HG02884 (cell line): ENCODE measurements around the gene ATIC.
A peak's percentile ranks its signal among the peaks of the same experiment; 100 is the strongest.
"Not testable (repeated sequence)": the region's sequence is repeated elsewhere in the genome, so short reads cannot be mapped to it uniquely, and the experiment has no call there.

Experiments
- ATAC-seq: cut with Tn5 transposase; IDR thresholded peaks from one replicate; pipeline ENCODE4 v1.9.1; 2021; ENCODE audit warnings: mild to moderate bottlenecking, moderate library complexity; ENCODE audit not compliant: unreplicated experiment

ATIC gene

DNA sequence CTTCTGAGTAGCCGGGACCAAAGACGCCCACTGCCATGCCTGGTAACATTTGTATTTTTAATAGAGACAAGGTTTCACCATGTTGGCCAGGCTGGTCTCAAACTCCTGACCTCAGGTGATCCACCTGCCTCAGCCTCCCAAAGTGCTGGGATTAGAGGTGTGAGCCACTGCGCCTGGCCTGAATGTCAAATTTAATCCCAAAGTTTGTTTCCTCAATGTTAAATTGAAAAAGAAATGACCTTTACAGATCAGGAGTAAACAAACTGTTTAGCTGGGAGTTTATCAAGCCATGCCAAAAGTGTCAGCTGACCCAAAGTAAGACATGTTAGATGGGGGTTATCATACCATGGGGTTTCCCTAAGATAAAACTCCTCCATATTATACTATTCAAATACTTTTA is 48.2 kb downstream of the ATIC start:
- not testable (repeated sequence) for ATAC-seq

DNA sequence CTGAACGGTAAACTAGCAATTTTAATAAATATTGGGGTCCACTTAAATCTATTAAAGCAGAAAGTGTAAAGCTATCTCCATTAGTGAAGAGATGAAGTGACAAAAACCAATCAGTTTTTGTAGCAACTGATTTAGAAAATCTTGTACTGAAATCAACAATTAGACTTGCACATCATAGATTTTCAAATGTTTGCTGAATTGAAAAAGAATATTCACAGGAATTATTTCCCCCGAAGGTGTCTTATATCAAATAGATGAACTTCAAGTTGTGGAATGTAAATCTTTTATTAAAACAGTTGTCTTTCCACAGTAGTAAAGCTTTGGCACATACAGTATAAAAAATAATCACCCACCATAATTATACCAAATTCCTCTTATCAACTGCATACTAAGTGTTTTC is 48.7 kb downstream of the ATIC start:
- ATAC-seq: no peak

DNA sequence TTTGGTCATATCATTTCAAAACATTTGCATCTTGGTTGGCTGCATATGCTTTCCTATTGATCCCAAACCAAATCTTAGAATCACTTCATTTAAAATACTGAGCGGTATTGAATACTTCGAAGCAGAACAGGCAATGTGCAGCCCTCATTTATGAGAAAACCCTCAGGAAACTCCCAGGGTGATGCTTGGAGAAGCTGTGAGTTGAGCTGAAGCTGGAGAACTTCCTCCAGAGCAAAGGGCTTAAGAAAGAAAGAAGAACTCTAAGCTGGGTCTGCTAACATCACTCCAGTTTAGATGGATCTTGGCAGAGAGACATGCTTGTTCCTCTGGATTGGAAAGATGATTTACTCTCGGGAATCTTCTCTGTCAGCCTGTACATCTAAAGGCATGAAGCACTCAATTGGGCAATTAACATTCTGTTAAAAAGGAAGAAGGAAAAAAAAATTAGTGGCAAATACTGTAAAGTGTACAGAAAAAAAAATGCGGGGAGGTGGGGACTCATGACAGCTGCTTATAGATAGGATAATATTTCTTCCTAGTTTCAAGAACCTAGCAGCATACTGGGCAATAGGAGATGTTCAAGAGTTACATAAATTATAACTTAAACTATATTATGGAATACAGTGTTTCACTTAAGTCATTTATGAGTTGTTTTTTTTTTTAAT is 49.5 kb downstream of the ATIC start:
- ATAC-seq: no peak

DNA sequence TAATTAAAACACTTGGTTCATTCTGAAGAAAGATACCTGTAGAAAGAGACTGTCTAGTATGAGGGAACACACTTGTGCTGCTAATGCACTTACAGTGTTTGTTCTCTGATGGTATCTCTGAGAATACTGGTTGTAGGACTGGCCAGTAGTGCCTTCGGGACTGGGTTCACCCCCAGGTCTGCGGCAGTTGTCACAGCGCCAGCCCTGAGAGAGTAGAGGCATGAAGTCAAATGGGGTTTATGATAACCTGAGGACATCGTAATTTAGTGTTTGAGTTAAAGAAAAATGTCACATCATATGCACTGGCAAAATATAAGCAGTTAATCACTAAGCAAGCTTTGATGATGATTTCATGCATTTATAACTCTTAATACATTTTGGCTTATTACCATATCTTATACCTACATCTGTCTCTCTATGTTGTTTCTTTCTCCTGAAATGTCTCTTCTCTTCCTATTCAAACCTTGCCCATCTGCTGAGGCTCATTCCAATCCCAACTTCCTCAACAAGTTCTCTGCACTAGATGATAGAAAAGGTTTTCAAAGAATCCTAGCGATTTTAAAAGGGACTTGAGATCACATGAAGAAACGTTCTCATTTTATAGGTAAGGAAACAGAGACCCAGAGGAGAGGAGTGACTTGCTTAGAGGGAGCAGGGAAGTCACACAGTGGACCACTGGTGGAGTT is 50.2 kb downstream of the ATIC start:
- ATAC-seq: no peak

DNA sequence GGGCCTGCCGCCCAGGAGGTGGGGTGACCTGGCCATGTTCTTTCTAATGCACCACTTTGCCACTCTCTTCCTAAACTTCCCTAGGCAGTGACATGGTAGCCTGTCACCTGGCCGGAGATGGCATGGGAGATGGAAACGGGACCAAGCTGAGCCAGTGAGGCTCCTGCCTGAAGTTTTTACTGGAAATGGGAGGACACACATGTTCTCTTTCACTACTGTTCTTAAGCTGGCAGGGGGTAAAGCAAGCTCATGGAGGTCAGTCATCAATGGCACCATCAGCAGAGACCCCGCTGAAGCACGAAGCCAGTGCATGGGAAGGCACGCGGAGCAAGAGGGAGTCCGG is 50.7 kb downstream of the ATIC start:
- ATAC-seq: no peak

DNA sequence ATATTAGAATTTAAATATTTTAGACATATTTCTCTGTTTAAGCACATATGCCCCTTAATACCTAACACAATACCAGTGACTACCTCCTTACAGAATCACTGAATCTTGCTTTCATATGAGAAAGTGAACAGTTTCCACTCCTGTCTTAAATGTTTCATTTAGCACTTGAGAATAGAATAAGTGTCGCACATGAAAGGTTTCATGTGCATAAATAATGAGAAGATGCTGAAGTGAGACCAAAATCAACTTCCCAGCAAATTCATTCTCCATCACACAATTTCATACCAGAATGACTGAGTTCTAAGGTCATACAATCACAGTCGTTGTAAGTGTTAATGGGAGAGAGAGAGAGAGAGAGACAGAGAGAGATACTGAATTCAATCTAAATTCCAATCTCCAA is 51.2 kb downstream of the ATIC start:
- no peak for ATAC-seq

DNA sequence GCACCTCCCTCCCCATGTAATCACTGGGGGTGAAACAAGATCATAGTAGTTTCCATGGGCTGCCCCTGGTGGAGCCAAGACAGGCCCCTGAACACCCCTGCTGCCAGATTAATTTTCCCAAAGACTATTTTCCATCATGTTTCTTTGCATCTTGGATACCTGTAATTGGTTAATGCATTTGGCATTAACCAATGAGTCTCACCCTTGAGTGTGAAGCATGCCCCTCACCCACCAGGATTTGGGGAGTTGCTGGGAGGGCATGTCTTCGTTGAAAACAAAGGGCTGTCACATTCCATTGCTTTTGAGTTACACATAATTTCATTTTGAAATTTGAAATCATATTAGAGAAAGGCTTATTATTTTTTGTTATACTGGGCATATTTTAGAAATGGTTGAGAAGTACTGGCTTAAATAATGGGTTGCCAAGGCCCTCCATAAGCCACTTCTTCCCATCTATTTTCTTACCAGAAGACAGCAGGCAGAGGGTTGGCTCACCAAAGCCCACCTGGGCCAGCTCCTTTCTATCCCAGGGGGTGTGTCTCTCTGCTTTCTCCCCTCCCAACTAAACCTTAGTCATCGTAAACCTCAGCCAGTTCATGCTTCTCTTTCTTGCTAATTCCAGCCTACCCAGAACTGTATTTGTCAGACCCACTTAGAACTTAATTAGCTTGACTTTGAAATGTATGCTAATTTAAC is 51.8 kb downstream of the ATIC start:
- no peak for ATAC-seq

DNA sequence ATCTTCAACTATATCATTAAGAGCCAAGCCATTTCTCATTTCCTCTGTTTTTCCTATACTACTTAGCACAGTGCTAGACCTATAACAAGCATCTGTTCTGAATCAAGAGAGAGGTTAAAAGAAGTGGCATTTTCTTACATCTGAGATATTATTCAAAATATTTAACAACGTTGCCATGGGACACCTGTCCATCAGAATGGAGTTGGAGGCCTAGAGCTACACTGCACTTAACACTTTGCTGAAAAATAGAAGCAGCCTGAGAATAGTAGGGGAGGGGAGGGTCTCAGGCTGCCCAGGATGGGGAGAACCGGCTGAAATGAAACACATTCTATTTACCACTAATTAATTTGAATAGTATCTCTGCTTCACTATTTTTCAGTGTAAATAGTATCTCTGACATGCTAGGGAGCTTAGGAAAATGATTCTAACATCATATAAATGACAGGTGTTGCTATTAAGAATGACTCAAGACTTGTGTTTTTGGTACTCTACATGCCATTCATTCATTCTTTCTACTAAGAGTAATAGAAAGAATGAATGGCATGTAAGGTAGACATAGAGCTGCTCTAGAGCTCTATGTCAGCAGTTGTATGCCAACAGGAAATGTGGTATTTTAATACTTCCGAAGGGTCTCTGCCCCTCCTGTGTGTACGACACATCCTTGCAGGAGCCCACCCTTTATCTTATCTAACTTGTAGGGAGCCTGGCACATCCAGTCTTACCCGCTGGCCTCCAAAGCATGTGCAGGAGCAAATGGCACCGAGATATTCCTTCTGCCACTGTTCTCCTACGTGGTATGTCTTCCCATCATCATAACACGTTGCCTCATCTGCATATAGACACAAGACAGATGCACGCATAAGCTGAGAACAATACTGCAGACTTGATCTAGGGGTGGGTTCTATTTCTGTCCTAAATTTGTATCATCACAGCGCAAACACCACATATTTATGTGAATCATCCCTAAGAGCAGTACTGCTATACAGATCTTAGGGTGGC is 52.6 kb downstream of the ATIC start:
- ATAC-seq: no peak

DNA sequence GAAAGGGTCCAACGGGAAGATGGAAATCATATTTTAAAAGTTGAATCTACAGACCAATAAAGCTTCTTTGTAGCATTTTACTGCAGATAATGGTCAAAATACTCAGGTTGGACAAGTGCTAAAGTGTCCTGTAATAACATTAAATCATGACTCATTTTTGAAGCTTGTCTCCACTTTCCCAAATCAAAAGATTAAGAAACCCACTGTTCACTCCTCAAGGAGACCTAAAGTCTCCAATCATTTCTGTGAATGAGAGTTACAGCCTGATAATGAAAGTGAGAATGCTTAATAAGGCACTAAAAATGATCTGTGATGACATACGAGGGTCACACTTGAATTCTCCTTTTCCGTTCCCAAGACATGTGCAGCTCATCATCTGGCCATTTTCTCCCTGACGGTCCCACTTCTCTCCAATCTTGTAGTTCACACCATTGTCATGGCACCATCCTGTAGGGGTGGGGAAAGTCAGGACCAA is 53.4 kb downstream of the ATIC start:
- peak; percentile 51 for ATAC-seq

DNA sequence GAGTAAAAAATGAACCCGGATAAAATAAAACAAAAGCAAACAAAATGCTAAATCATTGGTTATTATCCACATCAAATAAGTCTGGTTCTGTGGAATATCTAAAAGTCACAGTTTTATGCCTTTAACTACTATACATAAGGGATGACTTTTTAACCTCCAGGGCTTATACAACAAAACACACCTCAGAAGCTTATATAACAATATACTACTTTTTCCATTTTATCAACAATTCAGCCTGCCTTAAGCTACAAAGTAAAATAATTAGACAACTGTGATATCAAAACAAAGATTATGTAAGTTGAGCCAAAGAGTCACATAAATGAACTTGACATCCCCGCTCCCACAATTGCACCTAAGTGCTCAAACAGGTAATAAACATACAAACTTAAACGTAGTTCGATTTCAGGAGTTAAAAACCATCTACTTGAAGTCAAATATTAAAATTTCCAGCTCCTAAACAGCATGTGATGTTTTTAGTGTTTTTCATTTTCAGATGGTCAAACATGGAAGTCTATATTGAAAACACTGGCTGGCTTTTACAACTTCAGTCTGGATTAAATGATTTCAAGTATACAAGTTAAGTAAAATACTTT is 54.7 kb downstream of the ATIC start:
- no peak for ATAC-seq

DNA sequence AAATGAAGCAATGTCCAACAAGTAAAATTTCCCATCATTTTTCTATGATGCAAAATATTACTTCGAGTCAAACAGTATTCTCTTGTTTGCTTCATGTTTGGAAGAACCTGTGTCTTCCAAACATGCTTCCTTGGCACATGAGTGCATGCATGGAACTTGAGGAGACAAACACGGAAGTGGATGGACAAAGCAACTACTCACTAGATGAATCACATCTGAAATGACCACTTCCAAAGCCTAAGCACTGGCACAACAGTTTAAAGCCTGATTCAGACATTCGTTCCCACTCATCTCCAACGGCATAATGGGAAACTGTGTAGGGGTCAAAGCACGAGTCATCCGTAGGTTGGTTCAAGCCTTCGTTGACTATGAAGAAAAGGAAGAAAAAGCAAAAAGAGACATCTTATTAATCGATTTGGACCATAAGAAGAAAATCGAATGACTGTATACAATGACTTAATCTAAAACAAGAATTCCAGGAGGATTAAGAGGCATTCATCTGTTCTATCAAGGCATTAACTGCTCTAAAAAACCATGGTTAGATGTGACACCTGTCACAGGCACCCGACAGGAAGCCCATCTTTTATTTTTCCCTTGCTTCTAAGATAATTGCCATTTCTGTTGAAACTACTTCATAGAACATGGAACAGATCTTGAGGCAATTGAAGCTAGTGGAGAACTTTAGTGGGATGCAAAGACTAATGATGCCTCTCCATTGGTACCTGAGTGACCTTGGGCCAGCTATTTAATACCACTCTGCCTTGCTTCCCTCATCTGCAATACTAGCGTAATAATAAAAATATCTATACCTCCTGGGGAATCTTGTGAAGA is 56.0 kb downstream of the ATIC start:
- ATAC-seq: no peak

DNA sequence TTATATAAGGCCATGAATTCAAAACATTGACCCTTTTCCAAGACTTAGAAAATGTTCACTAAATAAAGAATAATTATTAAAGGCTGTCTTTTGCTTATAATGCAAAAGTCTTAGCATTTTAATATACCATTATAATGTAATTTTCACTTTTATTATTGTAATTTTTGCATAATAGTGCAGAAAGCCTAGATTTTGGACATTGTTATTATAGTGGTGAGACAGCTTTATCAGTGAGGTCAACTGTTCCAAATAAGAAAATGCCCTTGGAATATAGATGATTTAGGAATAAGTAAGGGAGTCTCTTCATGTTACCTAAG is 56.6 kb downstream of the ATIC start:
- ATAC-seq: no peak

DNA sequence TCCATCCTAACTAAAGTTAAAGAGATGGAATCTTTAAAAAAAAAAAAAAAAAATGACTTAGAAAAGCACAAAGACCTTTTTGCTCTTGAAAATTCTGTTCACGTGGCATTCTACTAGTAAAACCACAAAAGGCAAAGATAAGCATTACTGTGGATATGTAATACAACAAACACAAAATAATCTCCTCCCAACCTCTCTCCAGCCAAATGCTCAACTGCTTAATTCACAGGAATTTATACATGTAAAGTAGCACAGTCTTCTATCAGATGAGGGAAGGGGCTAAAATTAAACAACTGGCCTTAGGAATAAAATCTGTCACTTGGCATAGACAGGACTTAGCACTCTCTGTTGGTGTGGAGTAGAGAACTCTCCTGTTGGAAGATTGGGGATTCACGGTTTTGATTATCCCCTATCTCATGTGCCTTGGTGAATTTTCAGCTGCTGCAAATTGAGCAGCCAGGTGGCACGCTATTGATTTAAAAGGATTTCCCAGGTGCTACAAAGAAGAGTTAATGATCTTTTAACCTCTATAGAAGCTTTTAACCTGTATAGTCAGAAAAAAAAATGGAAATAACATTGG is 57.4 kb downstream of the ATIC start:
- no peak for ATAC-seq

DNA sequence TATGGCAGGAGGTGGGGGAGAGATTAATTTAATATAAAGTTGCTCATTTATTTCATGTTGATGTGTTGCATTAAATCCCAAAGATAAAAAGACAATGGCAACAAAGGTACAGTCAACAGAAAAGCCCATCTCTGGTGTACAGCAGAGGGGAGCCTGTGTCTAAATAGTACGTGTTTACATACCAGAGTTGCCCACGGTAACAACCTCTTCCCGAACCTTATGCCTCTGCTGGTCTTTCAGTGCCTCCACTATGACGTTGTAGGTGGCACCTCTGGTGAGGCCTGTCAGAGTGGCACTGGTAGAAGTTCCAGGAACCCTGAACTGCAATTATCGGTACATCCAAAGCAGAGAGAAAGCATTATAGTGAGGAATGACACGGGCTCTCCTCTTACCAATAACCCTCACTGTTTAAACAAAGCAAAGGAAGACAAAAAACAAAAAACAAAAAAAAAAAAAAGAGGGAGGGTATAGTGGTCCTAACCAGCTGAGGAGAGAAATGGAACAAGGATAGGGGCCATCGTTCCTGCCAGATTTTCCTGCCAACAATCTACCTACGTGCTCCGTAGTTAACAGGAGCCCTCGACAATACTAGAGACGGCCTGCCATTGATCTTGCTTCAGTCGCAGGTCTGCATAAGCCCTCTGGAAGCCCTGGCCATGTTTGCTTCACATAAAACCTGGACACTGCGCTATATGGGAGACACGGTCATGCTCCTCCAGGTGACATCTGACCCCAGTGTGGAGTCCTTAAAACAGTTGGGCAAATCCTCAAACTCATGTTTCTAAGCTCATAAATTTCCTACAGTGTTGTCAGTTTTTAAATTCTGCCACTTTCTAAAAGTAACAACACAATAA is 58.5 kb downstream of the ATIC start:
- no peak for ATAC-seq

DNA sequence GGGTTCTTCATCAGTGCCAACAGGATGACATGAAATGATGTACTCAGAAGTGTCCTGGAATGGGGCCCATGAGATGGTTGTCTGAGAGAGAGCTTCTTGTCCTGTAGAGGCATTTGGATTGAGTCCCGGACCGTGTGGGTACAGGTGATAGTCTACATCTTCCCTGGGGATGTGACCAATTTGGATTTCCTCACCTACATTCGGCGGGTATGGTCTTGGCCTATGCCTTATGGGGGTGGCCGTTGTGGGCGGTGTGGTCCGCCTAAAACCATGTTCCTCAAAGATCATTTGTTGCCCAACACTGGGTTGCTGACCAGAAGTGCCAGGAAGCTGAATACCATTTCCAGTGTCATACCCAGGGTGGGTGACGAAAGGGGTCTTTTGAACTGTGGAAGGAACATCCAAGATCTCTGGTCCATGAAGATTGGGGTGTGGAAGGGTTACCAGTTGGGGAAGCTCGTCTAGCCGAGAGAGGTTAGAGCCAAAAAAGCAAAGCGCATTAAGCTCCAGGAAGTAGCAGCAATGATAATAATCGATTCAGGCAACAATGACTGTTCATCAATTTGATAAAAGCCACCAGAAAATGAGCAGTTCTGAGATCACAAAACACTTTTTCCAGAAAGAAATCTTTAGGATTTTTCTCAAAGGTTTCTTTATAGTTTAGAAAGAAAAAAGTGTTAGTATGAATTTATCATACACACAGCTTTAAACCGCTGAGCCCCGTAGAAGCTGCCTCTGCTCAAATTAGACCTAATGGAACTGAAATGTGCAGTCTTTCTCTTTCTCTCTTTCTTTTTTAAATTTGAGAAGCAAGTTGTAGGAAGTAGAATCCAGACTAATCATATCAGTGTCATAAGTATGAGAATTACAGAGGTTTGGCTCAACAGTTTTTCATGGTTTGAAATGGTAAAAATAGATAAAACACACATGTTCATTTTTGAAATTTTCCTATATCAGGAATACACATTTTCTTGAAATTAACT is 60.3 kb downstream of the ATIC start:
- ATAC-seq: no peak

DNA sequence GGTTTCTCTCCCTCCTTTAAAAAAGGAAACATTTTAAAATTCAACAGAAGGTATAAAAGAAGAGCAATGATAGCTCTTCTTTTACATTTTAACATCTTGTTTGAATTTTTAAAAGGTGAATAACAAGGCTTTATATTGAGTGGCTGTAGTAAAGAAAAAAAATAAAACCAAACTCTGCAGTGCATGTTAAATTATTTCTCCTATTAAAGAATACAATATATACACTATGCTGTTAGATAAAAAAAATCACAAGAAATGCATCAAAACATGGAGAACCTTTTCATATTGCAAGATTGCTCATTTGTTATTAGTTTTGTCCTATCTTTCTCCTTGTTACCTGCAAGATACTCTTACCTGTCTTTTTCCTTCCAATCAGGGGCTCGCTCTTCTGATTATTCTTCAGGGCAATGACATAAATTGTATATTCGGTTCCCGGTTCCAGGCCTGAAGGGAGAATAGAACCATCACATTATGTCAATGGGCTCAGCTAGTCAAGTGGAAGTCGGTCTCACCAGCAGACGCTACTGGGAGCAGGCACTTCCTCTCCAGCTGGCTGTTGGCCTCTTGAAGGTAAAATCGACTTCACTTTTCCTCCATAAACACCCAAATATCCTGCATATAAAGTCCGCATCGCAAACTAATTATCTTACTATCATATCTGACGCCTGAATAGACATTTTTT is 61.2 kb downstream of the ATIC start:
- no peak for ATAC-seq

DNA sequence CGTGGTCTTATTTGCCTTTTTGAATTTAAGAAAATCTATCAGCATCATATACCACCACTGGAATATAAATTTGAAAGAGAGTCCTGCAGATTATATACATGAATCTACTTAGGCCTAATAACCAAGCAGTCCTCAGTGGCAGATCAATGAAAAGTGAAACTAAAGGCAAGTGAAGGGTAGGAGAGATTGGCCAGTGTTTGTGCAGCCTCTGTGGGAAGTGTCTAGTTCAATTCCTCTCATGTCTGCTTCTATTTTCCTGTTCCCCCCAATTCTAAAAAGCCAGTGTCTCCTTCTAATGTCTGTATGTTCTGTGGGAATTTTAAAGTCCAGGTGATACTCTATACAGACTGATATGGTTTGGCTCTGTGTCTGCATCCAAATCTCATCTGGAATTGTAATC is 62.1 kb downstream of the ATIC start:
- ATAC-seq: no peak
